Stimulated activated CD8-positive, alpha-beta memory T cell treated with anti-CD3 and anti-CD28 coated beads, Interleukin-12 subunit alpha, Interleukin-12 subunit beta, amount 100 ng/mL, for 4 hours (primary cell): Measurements from ENCODE around the gene B4GALT6.

ENCODE experiments used
- DNase-seq: peaks from one replicate; pipeline ENCODE4 v3.0.0-alpha.2; 2020; ENCODE audit warnings: low read depth

The B4GALT6 gene

DNA sequence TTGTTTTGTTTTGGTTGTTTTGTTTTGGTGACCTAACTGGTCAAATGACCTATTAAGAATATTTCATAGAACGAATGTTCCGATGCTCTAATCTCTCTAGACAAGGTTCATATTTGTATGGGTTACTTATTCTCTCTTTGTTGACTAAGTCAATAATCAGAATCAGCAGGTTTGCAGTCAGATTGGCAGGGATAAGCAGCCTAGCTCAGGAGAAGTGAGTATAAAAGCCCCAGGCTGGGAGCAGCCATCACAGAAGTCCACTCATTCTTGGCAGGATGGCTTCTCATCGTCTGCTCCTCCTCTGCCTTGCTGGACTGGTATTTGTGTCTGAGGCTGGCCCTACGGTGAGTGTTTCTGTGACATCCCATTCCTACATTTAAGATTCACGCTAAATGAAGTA lies 92.8 kb downstream of the B4GALT6 start, which contains the start of gene TTR:
TTR (plus strand) TSS at position 250 of the 400 bp plus-strand sequence; CDS start at position 276, 26 bp downstream.
- no peak for DNase-seq

DNA sequence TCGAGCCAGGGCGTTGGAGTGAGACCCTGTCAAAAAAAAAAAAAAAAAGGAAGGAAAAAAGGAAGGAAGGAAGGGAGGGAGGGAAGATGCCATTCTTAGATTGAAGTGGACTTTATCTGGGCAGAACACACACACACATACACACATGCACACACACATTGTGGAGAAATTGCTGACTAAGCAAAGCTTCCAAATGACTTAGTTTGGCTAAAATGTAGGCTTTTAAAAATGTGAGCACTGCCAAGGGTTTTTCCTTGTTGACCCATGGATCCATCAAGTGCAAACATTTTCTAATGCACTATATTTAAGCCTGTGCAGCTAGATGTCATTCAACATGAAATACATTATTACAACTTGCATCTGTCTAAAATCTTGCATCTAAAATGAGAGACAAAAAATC lies 93.3 kb downstream of the B4GALT6 start:
- DNase-seq = no peak

DNA sequence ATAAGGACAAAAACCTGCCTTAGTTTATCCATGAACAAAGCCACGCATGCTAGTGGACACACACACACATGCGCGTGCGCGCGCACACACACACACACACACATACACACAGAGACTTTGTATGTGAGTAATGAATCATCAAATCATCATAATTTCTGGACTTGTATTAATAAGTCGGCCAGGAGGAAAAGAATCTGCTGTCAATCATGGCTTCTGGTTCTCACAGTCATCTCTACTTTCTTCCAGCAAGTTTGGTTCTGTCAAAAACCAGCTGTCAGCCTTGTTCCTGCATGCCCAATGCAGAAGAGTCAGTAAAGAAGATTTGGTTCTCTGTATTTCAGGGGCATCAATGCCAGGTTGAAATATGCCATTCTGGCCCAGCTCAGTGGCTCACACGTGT lies 93.8 kb downstream of the B4GALT6 start:
- no peak for DNase-seq

DNA sequence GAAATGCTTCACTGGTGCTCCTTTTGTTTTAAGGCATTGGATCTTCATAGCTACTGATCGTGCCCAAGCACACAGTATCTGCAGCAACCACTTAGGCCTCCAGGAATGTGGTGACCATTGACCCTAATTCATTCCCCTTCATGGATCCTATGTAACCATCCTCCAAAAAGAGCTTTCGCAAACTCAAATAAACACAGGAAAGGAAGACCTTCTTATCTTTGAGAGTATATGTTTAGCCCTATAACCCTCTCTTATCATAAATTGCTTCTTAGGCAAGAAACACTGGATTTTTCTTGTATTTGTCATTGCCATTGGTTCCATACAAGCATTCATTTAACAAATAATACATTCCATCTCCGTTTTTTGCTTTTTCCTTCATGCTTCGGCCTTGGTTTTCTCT lies 96.9 kb downstream of the B4GALT6 start:
- no peak for DNase-seq

DNA sequence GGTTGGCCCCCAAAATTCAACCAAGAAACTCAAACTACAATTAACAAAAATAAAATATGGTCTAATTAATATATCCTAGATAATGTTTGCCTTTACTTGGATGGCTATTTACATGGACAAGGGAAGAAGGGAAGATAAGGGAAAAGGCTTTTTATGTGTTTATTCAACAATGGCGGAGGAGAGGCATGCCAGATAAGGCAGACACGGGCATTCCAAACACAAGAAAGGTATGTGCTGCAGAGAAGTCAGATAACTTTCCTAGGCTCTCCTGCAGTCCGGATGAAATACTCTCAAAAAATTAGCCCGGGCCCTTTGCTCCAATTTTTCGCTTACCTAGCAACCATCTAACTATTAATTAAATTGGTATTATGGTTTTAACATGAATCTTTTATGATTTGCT lies 97.8 kb downstream of the B4GALT6 start:
- DNase-seq = no peak

DNA sequence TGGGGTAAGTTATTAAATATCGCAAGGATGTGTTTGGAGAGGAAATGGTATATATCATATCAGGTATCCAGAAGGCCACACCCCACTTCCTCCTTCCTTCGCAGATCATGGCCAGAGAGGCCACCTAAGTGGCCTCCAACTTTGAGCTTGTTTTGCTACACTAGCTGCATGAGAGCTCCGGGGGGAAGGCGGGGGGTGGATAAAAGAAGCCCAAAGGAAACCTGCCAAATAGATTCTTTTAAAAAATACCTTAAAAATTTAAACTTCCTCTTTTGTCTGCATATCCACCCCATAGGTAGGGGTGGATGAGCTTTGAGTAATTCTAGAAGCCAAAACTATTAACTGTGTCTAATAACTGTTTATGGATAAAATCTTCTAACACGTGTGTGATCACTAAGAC lies 98.4 kb downstream of the B4GALT6 start:
- DNase-seq = no peak

DNA sequence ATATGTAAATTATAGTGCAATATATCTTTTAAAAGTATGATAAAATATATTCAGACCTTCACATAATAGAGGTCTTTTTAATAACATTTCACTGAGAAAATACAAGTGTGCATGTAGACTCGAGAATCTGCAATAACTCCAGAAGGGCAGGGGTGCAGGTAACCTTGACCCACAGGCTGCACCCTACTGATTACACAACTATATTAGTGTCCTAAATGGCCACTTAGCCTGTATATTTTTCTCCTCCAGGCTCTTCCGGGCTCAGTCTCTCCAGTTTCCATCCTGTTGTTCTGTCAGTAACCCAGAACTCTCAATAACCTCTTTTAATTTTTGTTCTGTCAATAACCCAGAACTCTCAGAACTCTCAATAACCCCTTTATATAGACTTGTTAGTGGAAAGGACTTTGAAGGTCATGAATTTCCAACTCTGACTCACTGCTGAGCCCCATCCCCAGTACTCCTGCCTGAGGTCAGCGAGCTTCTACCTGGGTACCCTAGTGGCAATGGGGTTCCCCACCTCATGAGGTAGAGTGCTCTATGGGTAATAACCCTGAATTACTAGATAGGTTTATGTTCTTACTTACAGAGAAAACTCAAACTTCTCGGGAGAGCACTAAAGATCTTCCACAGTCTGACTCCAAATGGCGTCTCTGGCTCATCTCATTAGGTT lies 101.1 kb downstream of the B4GALT6 start:
- DNase-seq = no peak

DNA sequence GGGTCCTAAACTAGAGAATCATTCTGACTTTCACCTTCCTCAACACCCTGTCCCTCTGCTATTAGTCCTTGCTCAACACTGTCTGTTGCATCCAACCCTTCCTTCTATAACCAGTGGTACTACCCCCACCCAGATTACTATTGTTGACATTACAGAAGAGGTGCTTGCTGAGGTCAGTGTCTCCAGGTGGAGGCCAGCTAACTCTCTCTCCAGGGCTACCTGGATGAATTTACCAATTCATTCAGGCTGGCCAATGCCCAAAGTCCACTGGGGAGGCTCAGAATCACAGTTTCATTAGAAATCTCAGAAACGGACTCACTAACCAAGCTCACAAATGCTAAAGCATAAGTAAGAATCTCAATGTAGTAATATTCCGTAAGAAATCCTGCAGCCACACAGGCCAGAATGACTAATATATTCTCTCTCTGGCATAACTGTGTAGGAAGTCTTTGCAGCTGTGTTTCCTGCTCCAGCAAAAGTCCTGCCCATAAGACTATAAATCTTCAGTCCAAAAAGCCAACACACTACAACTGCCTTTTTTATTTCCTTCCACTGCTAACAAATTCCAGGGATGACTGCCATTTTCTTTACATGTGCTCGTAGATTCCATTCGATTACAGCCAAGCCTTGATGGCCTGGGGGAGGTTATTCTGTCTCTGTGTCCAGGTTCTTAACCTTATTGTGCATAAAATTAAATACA lies 102.7 kb downstream of the B4GALT6 start:
- no peak for DNase-seq

DNA sequence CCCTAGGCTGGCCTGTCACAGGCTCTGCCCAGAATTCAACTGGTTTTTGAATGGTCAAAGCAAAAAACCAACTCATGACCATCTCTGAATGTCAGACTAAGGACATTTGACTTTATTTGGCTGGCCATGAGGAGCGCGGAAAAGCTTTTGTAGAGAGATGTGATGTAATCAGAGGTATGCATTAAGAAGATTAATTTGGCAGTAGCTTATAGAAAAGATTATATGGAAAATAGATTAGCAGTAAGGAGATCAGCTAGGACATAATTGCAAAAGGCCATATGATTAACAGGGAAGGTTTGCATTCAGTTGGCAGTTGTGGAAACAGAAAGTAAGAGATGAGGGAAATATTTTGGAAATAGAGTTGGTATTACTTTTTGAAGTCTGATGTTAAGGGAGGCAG lies 105.0 kb downstream of the B4GALT6 start:
- DNase-seq = no peak

DNA sequence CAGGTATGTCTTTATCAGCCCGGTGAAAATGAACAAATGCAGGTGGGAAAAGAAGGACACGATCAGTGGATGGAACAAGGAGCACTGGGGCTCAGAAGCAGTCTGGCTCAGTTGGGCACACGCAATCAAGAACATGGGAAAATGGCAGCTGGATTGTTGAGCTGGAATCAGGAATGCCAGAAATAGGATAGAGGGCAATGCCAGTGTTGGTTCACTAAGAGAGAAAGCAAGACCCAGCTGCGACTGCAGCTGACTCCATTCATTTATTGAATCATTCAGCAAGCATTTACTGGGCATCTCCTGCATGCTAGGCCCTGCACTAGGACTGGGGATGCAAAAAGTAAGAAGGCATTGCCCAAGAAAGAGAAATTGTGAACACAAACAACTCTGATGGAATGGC lies 106.3 kb downstream of the B4GALT6 start:
- no peak for DNase-seq

DNA sequence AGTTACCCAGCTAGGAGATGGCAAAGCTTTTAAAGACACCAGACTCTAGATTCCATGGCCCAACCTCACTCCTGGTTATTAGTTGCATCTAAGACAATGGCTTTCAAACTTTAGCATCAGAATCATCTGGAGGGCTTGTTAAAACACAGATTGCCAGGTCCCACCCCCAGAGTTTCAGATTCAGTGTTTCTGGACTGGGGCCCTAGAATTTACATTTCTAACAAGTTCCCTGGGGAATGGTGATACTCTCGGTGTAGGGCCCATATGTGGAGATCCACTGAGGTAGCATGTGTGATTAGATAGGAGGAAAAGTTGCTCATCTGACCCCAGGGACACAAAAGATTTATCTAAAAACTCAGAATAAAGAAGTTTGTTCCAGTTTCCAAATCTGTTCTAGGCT lies 107.2 kb downstream of the B4GALT6 start:
- DNase-seq = no peak

DNA sequence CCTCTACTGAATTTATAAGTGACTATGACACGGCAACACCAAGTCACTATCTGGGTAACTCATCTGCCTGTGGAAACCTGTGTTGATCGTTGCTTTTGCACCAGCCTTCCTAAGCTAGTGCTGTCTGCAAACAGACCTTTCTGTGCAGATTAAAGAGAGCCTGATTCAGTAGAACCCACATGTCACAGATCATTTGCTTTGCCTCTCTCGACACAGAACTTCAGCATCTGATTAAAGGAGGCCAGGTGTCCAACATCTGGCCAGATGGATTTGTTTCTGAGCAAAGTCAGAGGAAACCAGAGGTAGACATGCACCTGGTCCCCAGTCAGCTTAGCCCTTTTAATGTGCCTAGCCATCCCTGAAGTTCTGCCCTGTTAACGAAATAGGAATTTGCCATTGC lies 107.7 kb downstream of the B4GALT6 start:
- DNase-seq = no peak

DNA sequence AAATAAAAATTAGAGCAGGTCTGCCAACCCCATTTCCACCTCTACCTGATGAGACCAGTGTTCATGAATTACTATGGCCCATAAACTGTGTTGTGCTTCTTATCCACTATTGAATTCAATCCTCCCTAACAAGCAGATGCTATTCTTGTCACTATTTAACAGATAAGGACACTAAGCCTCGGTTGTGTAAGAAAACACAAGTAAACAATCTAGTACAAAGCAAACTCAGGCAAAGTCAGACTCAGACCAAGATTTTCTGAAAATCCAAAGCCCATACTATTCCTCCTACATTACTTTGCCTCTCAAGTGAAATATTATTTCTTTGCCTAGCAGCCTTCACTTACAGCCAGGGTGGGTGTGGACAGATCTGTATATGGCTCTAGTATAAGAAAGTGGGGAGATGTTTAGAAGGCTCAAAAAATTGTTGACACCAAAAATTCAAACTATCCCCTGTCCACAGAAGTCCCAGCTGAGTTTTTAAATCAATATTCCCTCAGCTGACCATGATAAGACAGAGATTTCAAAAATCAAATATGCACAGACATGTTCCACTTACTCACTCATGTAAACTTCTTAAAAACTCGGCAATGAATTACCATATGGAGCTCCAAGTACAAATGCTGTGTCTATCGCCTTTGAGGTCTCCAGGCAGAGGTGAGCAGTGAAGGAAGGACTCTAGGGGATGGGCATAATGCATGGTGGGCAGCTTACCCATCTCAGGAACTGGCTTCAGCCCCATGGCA lies 108.7 kb downstream of the B4GALT6 start:
- DNase-seq = no peak

DNA sequence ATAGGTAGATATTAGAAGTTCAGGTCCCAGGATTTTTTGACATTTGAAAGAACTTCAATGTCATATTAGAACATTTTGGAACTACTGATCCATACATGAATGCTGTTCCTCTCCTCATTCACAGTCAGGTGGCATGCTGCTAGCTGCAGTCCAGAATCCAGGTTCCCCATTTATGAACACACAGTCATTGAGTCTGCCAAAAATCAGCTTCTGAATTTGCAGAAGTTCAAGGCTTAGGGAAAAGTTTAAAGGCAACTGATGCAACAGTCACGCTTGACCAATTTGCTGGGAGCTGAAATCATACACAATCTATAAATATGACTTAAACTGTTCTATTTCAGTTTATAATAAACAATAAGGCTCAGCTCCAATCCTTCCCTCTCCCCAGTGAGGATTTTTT lies 110.0 kb downstream of the B4GALT6 start:
- DNase-seq = no peak
